OCI-LY3 (cell line): ENCODE results near the gene LRRC32.

Experiments
- EZH2phosphoT487 ChIP-seq: fragments of 200-600 bp; shearing (Covaris generic); IDR thresholded peaks from 2 replicates; pipeline ENCODE4 v1.6.1; 2018; ENCODE audit warnings: antibody characterized with exemption, mixed run types, low read depth
- TF ChIP-seq, protein P1 (sequence below): fragments of 200-600, 300-600 bp; sonication (generic); IDR thresholded peaks from 2 replicates; pipeline ENCODE4 v1.5.1; 2014; ENCODE audit warnings: antibody characterized with exemption, low read length, low read depth

- TF ChIP-seq, protein P1, sequence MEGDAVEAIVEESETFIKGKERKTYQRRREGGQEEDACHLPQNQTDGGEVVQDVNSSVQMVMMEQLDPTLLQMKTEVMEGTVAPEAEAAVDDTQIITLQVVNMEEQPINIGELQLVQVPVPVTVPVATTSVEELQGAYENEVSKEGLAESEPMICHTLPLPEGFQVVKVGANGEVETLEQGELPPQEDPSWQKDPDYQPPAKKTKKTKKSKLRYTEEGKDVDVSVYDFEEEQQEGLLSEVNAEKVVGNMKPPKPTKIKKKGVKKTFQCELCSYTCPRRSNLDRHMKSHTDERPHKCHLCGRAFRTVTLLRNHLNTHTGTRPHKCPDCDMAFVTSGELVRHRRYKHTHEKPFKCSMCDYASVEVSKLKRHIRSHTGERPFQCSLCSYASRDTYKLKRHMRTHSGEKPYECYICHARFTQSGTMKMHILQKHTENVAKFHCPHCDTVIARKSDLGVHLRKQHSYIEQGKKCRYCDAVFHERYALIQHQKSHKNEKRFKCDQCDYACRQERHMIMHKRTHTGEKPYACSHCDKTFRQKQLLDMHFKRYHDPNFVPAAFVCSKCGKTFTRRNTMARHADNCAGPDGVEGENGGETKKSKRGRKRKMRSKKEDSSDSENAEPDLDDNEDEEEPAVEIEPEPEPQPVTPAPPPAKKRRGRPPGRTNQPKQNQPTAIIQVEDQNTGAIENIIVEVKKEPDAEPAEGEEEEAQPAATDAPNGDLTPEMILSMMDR: no peak
- TF ChIP-seq EZH2phosphoT487: no peak
Measured at GRCh38 chr11:76707293-76707825, 36.8 kb upstream of the LRRC32 start.
